ENCODE data around the gene ARHGAP18. TPM values are rescaled to one million over a fixed set of nuclear protein-coding genes. Genes with fewer than 3 reads are reported as not detected.

The ARHGAP18 gene
- total and polyA plus RNA-seq, 4 experiments from 2014 or later, result 2.3 to 4.6 (median 4.0) TPM

DNA sequence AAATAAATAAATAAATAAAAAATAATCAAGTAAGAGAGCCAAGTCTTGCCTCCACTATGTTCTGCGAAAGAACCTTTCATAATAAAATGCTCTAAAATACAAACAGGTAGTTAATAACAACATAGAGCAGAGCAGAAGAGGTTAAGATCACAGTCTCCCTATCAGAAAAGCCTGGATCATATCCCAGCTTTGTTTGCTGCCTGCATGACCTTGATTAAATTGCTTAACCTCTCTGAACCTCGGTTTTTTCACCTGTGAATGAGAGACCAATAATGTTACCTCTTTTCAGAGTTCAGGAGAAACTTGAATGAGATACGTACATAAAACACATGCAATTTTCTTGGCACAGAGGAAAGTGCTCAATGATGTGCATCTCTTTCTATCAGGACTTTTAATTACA, 44.4 kb downstream of the ARHGAP18 start:
- intact Hi-C loops (cut with micrococcal nuclease), result no loop called here
- Mint-ChIP-seq H3K36me3 (peaks cover 0 to 3% of the 10 kb centered on the region in 2 donors), H3K4me1 (peaks cover 12 to 15% (median 14%) of the 10 kb centered on the region in 4 donors), H3K27me3 (no peaks in the 10 kb centered on the region), H3K9me3 (no peaks in the 10 kb centered on the region), H3K4me3 (no peak overlapping the region), H3K27ac (no peak overlapping the region)
- Histone ChIP-seq H3K4me1 (ENCODE audit: insufficient read depth, low read length) (peaks cover 6% of the 10 kb centered on the region), H3K36me3 (ENCODE audit: insufficient read depth, low read length) (no peaks in the 10 kb centered on the region), H3K9me3 (ENCODE audit: control insufficient read depth in 1 of 2, low read length in 2 of 2) (no peaks in the 10 kb centered on the region), H3K27ac (ENCODE audit: low read depth, low read length) (no peak overlapping the region), H3K4me3 (ENCODE audit: low read length in 2 of 2) (no peak overlapping the region), H3K27me3 (ENCODE audit: insufficient read depth, low read length) (no peaks in the 10 kb centered on the region)
- DNase-seq, result no peak
- ChIA-PET CTCF (ENCODE audit: partially characterized antibody) (interaction anchor here (1.0 kb wide), 1 partner anchor 9 kb away, joined by 3 read pairs; no protein-coding TSS in a partner anchor), POLR2A (ENCODE audit: partially characterized antibody) (interaction anchor here (0.7 kb wide), 1 partner anchor 71 kb away, joined by 3 read pairs; no protein-coding TSS in a partner anchor)

DNA sequence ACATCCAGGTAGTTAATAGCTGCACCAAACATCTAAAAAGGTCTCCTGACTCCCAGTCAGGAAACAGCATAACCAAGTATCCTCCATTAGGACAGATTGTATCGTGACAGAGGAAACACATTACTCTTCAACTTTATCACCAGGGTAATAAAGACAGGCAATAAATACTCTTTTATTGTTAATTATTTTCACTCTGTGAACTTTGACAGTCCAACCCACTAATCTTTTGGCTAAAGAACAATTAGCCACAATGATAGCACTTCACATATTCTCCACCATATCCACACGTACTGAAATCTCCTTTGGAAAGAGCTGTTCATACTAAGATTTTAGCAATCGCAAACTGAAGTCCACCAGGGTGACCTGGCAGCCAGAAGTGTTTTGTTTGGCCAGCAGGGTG, 46.4 kb downstream of the ARHGAP18 start:
- intact Hi-C loops (cut with micrococcal nuclease), result no loop called here
- H3K36me3 ChIP-seq (ENCODE audit: insufficient read depth, low read length), result no peaks in the 10 kb centered on the region
- no peaks in the 10 kb centered on the region for H3K9me3 ChIP-seq (ENCODE audit: control insufficient read depth in 1 of 2, low read length in 2 of 2)
- Mint-ChIP-seq H3K4me1 (peaks cover 12 to 19% (median 15%) of the 10 kb centered on the region in 4 donors), H3K27me3 (no peaks in the 10 kb centered on the region), H3K9me3 (no peaks in the 10 kb centered on the region), H3K4me3 (no peak overlapping the region), H3K36me3 (peaks cover 0 to 3% of the 10 kb centered on the region in 2 donors), H3K27ac (no peak overlapping the region)
- CTCF ChIA-PET (ENCODE audit: partially characterized antibody), result interaction anchor here (1.0 to 1.3 kb wide), 3 partner anchors 8 to 66 kb away, joined by 3 to 5 read pairs (median 5); no protein-coding TSS in a partner anchor
- no peak overlapping the region for H3K4me3 ChIP-seq (ENCODE audit: low read length in 2 of 2)
- POLR2A ChIA-PET (ENCODE audit: partially characterized antibody), result no interaction called here
- H3K27me3 ChIP-seq (ENCODE audit: insufficient read depth, low read length), result no peaks in the 10 kb centered on the region
- no peak overlapping the region for H3K27ac ChIP-seq (ENCODE audit: low read depth, low read length)
- no peak for DNase-seq
- H3K4me1 ChIP-seq (ENCODE audit: insufficient read depth, low read length), result peaks cover 6% of the 10 kb centered on the region

DNA sequence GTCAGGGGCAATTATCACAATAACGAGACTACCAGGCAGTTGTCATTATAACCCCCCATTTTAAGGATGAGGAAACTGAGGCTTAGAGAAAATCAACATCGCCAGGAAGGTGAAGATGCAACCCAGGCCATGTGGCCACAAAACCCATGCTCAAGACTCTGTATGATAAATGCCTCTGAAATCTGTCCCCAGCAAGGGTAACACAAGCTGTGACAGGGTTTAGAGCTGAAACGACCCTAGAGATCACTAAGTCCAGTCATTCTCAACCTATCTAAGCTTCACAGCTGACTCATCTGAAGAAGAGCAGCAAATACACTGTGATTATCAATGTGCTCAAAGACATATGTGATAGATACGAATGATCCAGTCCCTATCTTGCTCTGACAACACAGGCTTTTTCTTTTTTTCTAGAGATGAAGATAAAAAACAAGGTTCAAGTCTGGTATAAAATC, 47.0 kb downstream of the ARHGAP18 start:
- Histone ChIP-seq H3K4me3 (ENCODE audit: low read length in 2 of 2) (no peak overlapping the region), H3K36me3 (ENCODE audit: insufficient read depth, low read length) (no peaks in the 10 kb centered on the region), H3K27ac (ENCODE audit: low read depth, low read length) (no peak overlapping the region), H3K27me3 (ENCODE audit: insufficient read depth, low read length) (no peaks in the 10 kb centered on the region), H3K4me1 (ENCODE audit: insufficient read depth, low read length) (peaks cover 6% of the 10 kb centered on the region), H3K9me3 (ENCODE audit: control insufficient read depth in 1 of 2, low read length in 2 of 2) (no peaks in the 10 kb centered on the region)
- H3K27ac Mint-ChIP-seq, result no peak overlapping the region
- CTCF ChIA-PET (ENCODE audit: partially characterized antibody), result interaction anchor here (1.0 to 1.3 kb wide), 3 partner anchors 9 to 66 kb away, joined by 3 to 5 read pairs (median 5); no protein-coding TSS in a partner anchor
- POLR2A ChIA-PET (ENCODE audit: partially characterized antibody), result no interaction called here
- H3K9me3 Mint-ChIP-seq, result no peaks in the 10 kb centered on the region
- no peak overlapping the region for H3K4me3 Mint-ChIP-seq
- no peak for DNase-seq
- peaks cover 12 to 19% (median 15%) of the 10 kb centered on the region in 4 donors for H3K4me1 Mint-ChIP-seq
- H3K27me3 Mint-ChIP-seq, result no peaks in the 10 kb centered on the region
- peaks cover 0 to 3% of the 10 kb centered on the region in 2 donors for H3K36me3 Mint-ChIP-seq
- intact Hi-C loops (cut with micrococcal nuclease), result no loop called here

DNA sequence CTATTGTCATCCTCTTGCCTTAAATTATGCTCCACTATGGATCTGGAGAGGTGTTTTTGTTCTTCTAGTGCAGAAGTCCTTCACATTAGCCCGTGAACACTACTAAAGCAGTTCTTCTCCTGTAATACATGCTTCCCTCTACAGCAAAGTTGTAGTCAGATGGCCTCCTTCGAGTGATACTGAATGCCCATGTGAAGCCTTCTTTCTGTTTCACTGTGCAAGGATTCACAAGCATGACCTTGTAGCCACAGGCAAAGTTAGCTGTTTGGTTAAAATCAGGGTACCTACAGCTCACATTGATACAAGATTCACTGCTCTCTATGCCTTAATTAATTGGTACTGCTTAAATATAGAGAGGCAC, 47.6 kb downstream of the ARHGAP18 start:
- Mint-ChIP-seq H3K9me3 (no peaks in the 10 kb centered on the region), H3K27ac (peak overlapping the region in 1 of 7 donors; percentile 65), H3K36me3 (peaks cover 0 to 3% of the 10 kb centered on the region in 2 donors), H3K4me3 (no peak overlapping the region), H3K4me1 (peaks cover 8 to 19% (median 15%) of the 10 kb centered on the region in 4 donors), H3K27me3 (no peaks in the 10 kb centered on the region)
- ChIA-PET POLR2A (ENCODE audit: partially characterized antibody) (no interaction called here), CTCF (ENCODE audit: partially characterized antibody) (interaction anchor here (1.3 kb wide), 2 partner anchors 9 kb away, joined by 3 to 5 read pairs; no protein-coding TSS in a partner anchor)
- Histone ChIP-seq H3K4me3 (ENCODE audit: low read length in 2 of 2) (no peak overlapping the region), H3K4me1 (ENCODE audit: insufficient read depth, low read length) (peaks cover 6% of the 10 kb centered on the region), H3K36me3 (ENCODE audit: insufficient read depth, low read length) (no peaks in the 10 kb centered on the region), H3K27me3 (ENCODE audit: insufficient read depth, low read length) (no peaks in the 10 kb centered on the region), H3K9me3 (ENCODE audit: control insufficient read depth in 1 of 2, low read length in 2 of 2) (no peaks in the 10 kb centered on the region), H3K27ac (ENCODE audit: low read depth, low read length) (no peak overlapping the region)
- intact Hi-C loops (cut with micrococcal nuclease), result no loop called here
- DNase-seq, result no peak

DNA sequence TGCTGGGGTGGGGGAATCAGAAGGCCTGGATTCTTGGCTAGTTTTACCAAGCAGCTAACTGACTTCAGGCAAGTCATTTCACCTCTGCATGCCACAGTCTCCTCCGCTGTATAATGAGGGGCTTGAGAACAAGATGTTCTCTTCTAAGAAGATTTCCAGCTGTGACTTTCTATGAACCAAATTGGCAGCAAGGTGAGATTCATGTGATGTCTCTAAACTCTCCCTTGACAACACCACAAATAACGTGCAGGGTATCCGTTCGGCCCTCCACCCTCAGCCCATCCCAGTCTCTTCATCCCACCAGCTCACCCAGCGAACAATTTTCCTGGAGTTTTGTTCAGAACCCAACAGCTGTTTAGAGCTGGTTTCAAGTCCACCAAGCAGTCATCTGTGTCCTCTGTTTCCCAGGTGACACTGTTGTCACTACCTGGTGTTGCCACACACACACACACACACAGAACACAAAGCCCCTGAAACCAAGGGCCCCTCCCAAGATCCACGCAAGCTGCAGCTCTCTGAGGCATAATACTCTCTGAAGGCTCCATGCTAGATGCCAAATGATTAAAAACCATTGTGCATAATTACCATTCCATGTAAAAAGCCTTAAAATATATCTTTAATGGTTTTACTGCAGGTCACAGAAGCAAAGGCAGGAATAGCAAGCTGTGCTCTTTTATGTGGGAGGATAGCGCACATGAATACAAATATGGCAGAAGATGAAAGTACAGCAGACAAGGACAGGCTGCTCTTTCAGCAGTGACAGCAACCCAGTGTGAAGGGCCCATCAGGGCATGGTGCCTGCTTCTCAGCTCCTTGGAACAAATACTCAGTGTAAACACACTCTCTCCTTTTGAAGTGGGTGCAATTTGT, 48.2 kb downstream of the ARHGAP18 start:
- Mint-ChIP-seq H3K9me3 (no peaks in the 10 kb centered on the region), H3K4me1 (peaks cover 6 to 19% (median 15%) of the 10 kb centered on the region in 4 donors), H3K36me3 (peaks cover 0 to 3% of the 10 kb centered on the region in 2 donors), H3K27ac (peak overlapping the region in 1 of 7 donors; percentile 65), H3K4me3 (no peak overlapping the region), H3K27me3 (no peaks in the 10 kb centered on the region)
- CTCF ChIA-PET (ENCODE audit: partially characterized antibody), result interaction anchor here (1.0 to 1.6 kb wide), 2 partner anchors 8 to 64 kb away, joined by 4 to 7 read pairs; no protein-coding TSS in a partner anchor
- Histone ChIP-seq H3K27me3 (ENCODE audit: insufficient read depth, low read length) (no peaks in the 10 kb centered on the region), H3K4me3 (ENCODE audit: low read length in 2 of 2) (no peak overlapping the region), H3K4me1 (ENCODE audit: insufficient read depth, low read length) (peaks cover 6% of the 10 kb centered on the region), H3K27ac (ENCODE audit: low read depth, low read length) (no peak overlapping the region), H3K9me3 (ENCODE audit: control insufficient read depth in 1 of 2, low read length in 2 of 2) (no peaks in the 10 kb centered on the region), H3K36me3 (ENCODE audit: insufficient read depth, low read length) (no peaks in the 10 kb centered on the region)
- no peak for DNase-seq
- POLR2A ChIA-PET (ENCODE audit: partially characterized antibody), result interaction anchor here (1.2 kb wide), 1 partner anchor 11 kb away, joined by 3 read pairs; no protein-coding TSS in a partner anchor
- intact Hi-C loops (cut with micrococcal nuclease), result no loop called here

DNA sequence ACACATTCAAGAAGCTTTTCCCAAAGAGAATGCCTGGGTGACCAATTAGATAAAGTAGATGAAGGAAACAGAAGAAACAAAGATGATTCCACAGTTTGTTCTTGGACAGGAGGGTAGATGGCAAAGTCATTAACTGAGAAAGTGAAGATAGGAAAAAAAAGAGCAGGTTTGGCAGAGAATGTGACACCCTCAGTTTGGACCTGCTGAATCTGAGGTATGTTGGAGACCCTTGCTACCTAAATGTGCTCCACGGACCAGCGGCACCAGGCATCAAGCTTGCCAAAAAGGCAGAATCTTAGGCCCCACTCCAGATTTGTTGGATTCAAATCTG, 49.7 kb downstream of the ARHGAP18 start:
- Mint-ChIP-seq H3K27ac (no peak overlapping the region), H3K36me3 (peaks cover 0 to 3% of the 10 kb centered on the region in 2 donors), H3K27me3 (no peaks in the 10 kb centered on the region), H3K4me1 (peaks cover 0 to 18% (median 10%) of the 10 kb centered on the region in 4 donors), H3K4me3 (no peak overlapping the region), H3K9me3 (no peaks in the 10 kb centered on the region)
- no peaks in the 10 kb centered on the region for H3K36me3 ChIP-seq (ENCODE audit: insufficient read depth, low read length)
- no peaks in the 10 kb centered on the region for H3K9me3 ChIP-seq (ENCODE audit: control insufficient read depth in 1 of 2, low read length in 2 of 2)
- ChIA-PET CTCF (ENCODE audit: partially characterized antibody) (interaction anchor here (0.9 to 1.6 kb wide), 2 partner anchors 10 to 69 kb away, joined by 3 to 7 read pairs; no protein-coding TSS in a partner anchor), POLR2A (ENCODE audit: partially characterized antibody) (no interaction called here)
- H3K4me1 ChIP-seq (ENCODE audit: insufficient read depth, low read length), result no peaks in the 10 kb centered on the region
- no peak for DNase-seq
- intact Hi-C loops (cut with micrococcal nuclease), result no loop called here
- no peak overlapping the region for H3K27ac ChIP-seq (ENCODE audit: low read depth, low read length)
- H3K4me3 ChIP-seq (ENCODE audit: low read length in 2 of 2), result no peak overlapping the region
- no peaks in the 10 kb centered on the region for H3K27me3 ChIP-seq (ENCODE audit: insufficient read depth, low read length)

DNA sequence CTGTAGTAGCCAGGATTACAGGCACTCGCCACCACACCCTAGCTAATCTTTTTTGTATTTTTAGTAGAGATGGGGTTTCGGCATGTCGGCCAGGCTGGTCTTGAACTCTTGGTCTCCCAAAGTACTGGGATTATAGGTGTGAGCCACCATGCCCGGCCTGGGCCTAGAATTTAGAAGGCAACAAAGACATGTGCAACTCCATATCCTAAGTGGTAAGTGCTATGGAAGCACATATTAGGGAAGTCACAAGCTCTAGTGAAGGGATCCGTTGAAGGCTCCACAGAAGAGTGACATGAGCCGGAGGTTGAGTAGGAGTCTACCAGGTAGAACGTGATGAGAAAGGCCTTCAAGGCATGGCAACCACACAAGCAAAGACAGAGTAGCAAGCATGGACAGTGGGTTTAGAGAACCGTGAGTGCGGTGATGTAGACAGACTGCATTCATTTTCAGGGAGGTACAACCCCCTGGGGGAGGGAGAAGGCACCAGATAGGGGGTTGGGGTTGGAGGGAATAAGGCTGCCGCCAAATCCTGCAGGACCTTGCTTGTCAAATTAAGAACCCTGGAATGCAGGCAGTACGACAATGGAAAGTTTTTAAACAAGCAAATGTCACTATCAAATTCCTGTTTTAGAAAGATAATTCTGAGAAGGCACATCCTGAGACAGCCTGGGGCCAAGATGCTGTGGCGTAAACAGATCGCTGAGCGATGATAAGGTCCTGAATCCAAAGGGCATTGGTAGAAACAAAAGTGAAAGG, 50.2 kb downstream of the ARHGAP18 start:
- CTCF ChIA-PET (ENCODE audit: partially characterized antibody), result interaction anchor here (0.9 to 1.6 kb wide), 2 partner anchors 10 to 69 kb away, joined by 3 to 7 read pairs; no protein-coding TSS in a partner anchor
- no peak overlapping the region for H3K4me3 ChIP-seq (ENCODE audit: low read length in 2 of 2)
- H3K36me3 Mint-ChIP-seq, result peaks cover 0 to 3% of the 10 kb centered on the region in 2 donors

More for the DNA sequence above, 50.2 kb downstream of the ARHGAP18 start:
- H3K4me1 ChIP-seq (ENCODE audit: insufficient read depth, low read length), result no peaks in the 10 kb centered on the region
- POLR2A ChIA-PET (ENCODE audit: partially characterized antibody), result no interaction called here
- no peaks in the 10 kb centered on the region for H3K9me3 ChIP-seq (ENCODE audit: control insufficient read depth in 1 of 2, low read length in 2 of 2)
- Mint-ChIP-seq H3K27ac (no peak overlapping the region), H3K27me3 (no peaks in the 10 kb centered on the region), H3K4me3 (no peak overlapping the region), H3K4me1 (peaks cover 0 to 20% (median 11%) of the 10 kb centered on the region in 4 donors), H3K9me3 (no peaks in the 10 kb centered on the region)
- no peak for DNase-seq
- intact Hi-C loops (cut with micrococcal nuclease), result no loop called here
- H3K27me3 ChIP-seq (ENCODE audit: insufficient read depth, low read length), result no peaks in the 10 kb centered on the region
- no peak overlapping the region for H3K27ac ChIP-seq (ENCODE audit: low read depth, low read length)
- no peaks in the 10 kb centered on the region for H3K36me3 ChIP-seq (ENCODE audit: insufficient read depth, low read length)

Measured in CD4-positive, alpha-beta memory T cell (primary cell).